K562 (cell line): ENCODE data around the gene PIGM.

Experiments
- CTCF ChIP-seq, 3 experiments: IDR thresholded peaks in 2 of 3; conservative IDR thresholded peaks in 1 of 3; 2 replicates each; pipeline ENCODE4 v1.5.1; 2011 to 2012; ENCODE audit warnings: low read length in 3 of 3, mild to moderate bottlenecking in 3 of 3, control low read depth in 2 of 3, improper control_type of control experiment in 1 of 3, inconsistent platforms in 1 of 3, low read depth in 1 of 3, mixed read lengths in 1 of 3, moderate library complexity in 1 of 3; ENCODE audit not compliant: insufficient read depth in 2 of 3
- GABPA ChIP-seq: fragments of 200-800 bp; sonication (Bioruptor generic); conservative IDR thresholded peaks from 2 replicates; pipeline ENCODE4 v1.6.1; 2016; ENCODE audit warnings: low read depth, missing genetic modification characterization, missing compliant biosample characterization
- GATAD2A ChIP-seq: fragments of 450-650 bp; IDR thresholded peaks from 2 replicates; pipeline ENCODE4 v1.6.1; 2017
- JUN ChIP-seq, 2 experiments: sonication (generic) in 1 of 2; formaldehyde crosslinking in 1 of 2; IDR thresholded peaks; 2 replicates each; pipeline versions ENCODE4 v1.6.1 to v1.8.0; 2012 to 2022; ENCODE audit warnings: borderline replicate concordance in 2 of 2, mild to moderate bottlenecking in 2 of 2, improper control_type of control experiment in 1 of 2, low read depth in 1 of 2, low read length in 1 of 2, missing genetic modification reagents in 1 of 2
- RAD21 ChIP-seq, 2 experiments: fragments of 250-450 bp in 1 of 2; fragments of 450-650 bp in 1 of 2; sonication (Bioruptor Pico) in 1 of 2; formaldehyde crosslinking in 1 of 2; IDR thresholded peaks in 1 of 2; conservative IDR thresholded peaks in 1 of 2; 2 replicates each; pipeline versions ENCODE4 v1.4.0 to v1.8.0; 2020 to 2022; ENCODE audit warnings: mild to moderate bottlenecking in 2 of 2, moderate library complexity in 1 of 2
- RB1 ChIP-seq: fragments of 450-650 bp; IDR thresholded peaks from 2 replicates; pipeline ENCODE4 v1.6.1; 2017; ENCODE audit warnings: low read depth, mild to moderate bottlenecking
- RBFOX2 ChIP-seq: fragments of 200-400 bp; formaldehyde crosslinking; IDR thresholded peaks from 2 replicates; pipeline ENCODE4 v1.6.1; 2017; ENCODE audit warnings: low read depth, mild to moderate bottlenecking, low read length, moderate library complexity
- ZNF354B ChIP-seq: fragments of 250-450 bp; sonication (Bioruptor Pico); IDR thresholded peaks from 2 replicates; pipeline ENCODE4 v1.4.0; 2020
- TF ChIP-seq, protein P1 (sequence below): sonication (generic); formaldehyde crosslinking; IDR thresholded peaks from 2 replicates; pipeline ENCODE4 v1.8.0; 2023; ENCODE audit warnings: mild to moderate bottlenecking, missing genetic modification reagents

- TF ChIP-seq RB1: no peak
- no peak for TF ChIP-seq JUN (IDR thresholded peaks at IDR 0.05; ENCODE audit: borderline replicate concordance, low read depth, low read length)
- TF ChIP-seq JUN (CRISPR knock-in tag; IDR thresholded peaks at IDR 0.05; ENCODE audit: borderline replicate concordance): no peak
- TF ChIP-seq, protein P1, sequence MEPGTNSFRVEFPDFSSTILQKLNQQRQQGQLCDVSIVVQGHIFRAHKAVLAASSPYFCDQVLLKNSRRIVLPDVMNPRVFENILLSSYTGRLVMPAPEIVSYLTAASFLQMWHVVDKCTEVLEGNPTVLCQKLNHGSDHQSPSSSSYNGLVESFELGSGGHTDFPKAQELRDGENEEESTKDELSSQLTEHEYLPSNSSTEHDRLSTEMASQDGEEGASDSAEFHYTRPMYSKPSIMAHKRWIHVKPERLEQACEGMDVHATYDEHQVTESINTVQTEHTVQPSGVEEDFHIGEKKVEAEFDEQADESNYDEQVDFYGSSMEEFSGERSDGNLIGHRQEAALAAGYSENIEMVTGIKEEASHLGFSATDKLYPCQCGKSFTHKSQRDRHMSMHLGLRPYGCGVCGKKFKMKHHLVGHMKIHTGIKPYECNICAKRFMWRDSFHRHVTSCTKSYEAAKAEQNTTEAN (CRISPR knock-in tag): no peak
- TF ChIP-seq GATAD2A: no peak
- no peak for TF ChIP-seq CTCF (IDR thresholded peaks at IDR 0.05 in 2 of 3, conservative IDR thresholded peaks at IDR 0.05 in 1 of 3; ENCODE audit: insufficient read depth in 2 of 3, low read depth in 1 of 3, low read length in 3 of 3)
- no peak for TF ChIP-seq ZNF354B (CRISPR knock-in tag)
- no peak for TF ChIP-seq GABPA (tag)
- no peak for TF ChIP-seq RAD21 (CRISPR knock-in tag; conservative IDR thresholded peaks at IDR 0.05 in 1 of 2, IDR thresholded peaks at IDR 0.05 in 1 of 2)
- no peak for TF ChIP-seq RBFOX2
Measured at GRCh38 chr1:159978107-159978398, 53.7 kb downstream of the PIGM start.
